HUES6 (cell line): ENCODE data around the gene BHLHE23.
A peak's percentile ranks its signal among the peaks of the same experiment; 100 is the strongest.
"Not testable (repeated sequence)": the region's sequence is repeated elsewhere in the genome, so short reads cannot be mapped to it uniquely, and the experiment has no call there.

ENCODE experiments used
- H3K27ac ChIP-seq: 2 replicates; pipeline ENCODE4 v1.7.0; 2013; ENCODE audit warnings: low read depth, mild to moderate bottlenecking, low read length, inconsistent platforms
- H3K27me3 ChIP-seq: 2 replicates; pipeline ENCODE4 v1.6.1; 2013; ENCODE audit warnings: low read length; ENCODE audit not compliant: control insufficient read depth, insufficient read depth
- H3K36me3 ChIP-seq: 2 replicates; pipeline ENCODE4 v1.6.1; 2013; ENCODE audit warnings: low read length; ENCODE audit not compliant: control insufficient read depth, insufficient read depth
- H3K4me1 ChIP-seq: 2 replicates; pipeline ENCODE4 v1.6.1; 2013; ENCODE audit warnings: low read length; ENCODE audit not compliant: control insufficient read depth, insufficient read depth
- H3K4me3 ChIP-seq: 2 replicates; pipeline ENCODE4 v1.5.1; 2013; ENCODE audit warnings: low read depth, low read length
- H3K9ac ChIP-seq: one replicate; pipeline ENCODE4 v1.6.1; 2013; ENCODE audit warnings: mild to moderate bottlenecking, low read length
- H3K9me3 ChIP-seq: 2 replicates; pipeline ENCODE4 v1.6.1; 2013; ENCODE audit warnings: low read depth, low read length; ENCODE audit not compliant: control insufficient read depth, insufficient read depth

The BHLHE23 gene

DNA sequence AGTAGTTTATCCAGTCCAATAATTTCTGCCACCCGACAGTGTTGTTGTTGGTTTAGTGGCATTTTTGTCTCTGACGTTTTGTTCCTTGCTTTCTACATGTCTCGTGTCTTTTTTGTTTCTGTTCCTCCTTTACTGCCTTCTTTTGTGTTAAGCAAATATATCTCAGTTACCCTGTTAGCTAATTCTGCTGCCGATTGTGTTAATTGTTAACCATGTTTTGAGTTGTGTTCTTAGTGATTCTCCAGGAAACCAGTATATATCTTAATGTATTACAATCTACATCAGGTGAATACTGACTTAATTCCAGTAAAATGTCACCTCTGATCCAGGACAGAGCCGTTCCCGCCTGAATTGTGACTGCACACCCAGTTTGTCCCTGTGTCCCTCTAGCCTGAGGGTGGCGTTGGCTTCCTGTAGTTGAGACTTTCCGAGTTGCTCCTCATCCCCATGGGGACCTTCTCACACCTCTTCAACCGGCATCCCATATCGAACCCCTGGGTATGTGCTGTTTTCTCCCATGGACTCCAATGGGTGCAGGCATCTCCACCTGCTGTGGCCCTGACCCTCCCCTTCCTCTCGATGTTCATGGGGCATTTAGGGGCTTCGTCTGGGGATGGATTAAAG, 35.8 kb upstream of the BHLHE23 start:
- peaks cover 1% of the 10 kb centered on the region; the same call in 1 of the 2 replicates for H3K9me3 ChIP-seq
- H3K27ac ChIP-seq, result no peak overlapping the region
- H3K4me1 ChIP-seq, result peaks cover 5% of the 10 kb centered on the region; the same call in 1 of the 2 replicates
- peaks cover 15% of the 10 kb centered on the region; the same call in 1 of the 2 replicates for H3K27me3 ChIP-seq
- no peak overlapping the region for H3K4me3 ChIP-seq
- no peak overlapping the region for H3K9ac ChIP-seq
- H3K36me3 ChIP-seq, result no peaks in the 10 kb centered on the region

DNA sequence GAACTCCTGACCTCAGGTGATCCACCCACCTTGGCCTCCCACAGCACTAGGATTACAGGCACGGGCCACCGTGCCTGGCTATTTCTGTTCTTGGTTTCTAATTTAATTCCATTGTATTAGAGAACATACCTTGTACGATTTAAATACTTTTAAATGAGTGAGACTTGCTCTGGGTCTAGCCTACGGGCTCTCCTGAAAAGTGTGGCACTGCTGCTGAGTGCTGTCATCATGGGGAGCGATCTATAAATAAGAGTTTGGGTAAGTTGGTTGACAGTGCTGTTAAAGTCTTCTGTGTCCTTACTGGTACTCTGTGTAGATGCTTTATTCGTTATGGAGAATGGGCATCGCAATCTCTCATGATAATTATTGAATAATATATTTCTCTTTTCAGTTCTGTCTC, 35.0 kb upstream of the BHLHE23 start:
- Histone ChIP-seq H3K9ac (no peak overlapping the region), H3K27me3 (peaks cover 15% of the 10 kb centered on the region; the same call in 1 of the 2 replicates), H3K36me3 (no peaks in the 10 kb centered on the region), H3K9me3 (no peaks in the 10 kb centered on the region), H3K27ac (no peak overlapping the region), H3K4me1 (peaks cover 7% of the 10 kb centered on the region; the same call in 1 of the 2 replicates), H3K4me3 (no peak overlapping the region)

DNA sequence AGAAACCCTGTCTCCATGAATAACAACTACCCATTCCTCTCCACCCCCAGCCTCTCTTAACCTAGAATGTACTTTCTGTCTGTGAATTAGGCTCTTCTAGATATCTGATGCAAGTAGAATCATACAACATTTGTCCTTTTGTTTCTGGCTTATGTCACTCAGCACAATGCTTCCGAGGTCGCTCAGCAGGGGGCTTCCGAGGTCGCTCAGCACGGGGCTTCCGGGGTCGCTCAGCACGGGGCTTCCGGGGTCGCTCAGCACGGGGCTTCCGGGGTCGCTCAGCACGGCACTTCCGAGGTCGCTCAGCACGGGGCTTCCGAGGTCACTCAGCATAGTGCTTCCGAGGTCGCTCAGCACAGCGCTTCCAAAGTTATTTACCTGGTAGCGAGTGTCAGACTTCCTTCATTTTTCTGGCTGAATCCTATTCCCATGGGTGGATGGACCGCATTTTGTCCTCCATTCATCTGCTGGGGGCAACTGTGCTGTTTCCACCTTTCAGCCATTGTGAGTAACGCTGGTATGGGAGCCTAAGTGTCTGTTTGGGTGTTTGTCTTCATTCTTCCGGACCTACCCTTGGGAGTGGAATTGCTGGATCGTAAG, 31.0 kb upstream of the BHLHE23 start:
- no peak overlapping the region for H3K4me3 ChIP-seq
- H3K36me3 ChIP-seq, result no peaks in the 10 kb centered on the region
- H3K4me1 ChIP-seq, result peaks cover 27% of the 10 kb centered on the region
- peaks cover 35% of the 10 kb centered on the region for H3K27me3 ChIP-seq
- H3K27ac ChIP-seq, result no peak overlapping the region
- H3K9me3 ChIP-seq, result no peaks in the 10 kb centered on the region
- no peak overlapping the region for H3K9ac ChIP-seq

DNA sequence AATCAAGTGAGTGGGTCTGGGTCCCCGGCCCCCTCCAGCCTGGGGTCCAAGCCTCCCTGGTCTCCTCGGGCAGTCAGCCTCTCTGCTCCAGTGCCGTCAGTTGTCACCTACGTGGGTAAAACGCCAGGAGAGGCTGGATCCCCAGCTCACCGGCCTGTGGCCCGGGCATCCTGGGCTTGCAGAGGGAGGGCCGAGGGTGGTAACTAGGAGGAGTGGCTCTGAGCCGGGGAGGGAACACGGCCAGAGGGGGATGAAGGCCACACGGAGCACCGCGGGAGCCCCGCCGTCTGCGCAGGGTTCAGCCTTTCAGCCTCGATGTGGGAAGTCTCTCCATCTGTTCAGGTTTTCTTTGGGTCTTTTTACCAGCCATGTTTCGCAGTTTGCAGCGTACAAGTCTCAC, 29.5 kb upstream of the BHLHE23 start:
- no peak overlapping the region for H3K9ac ChIP-seq
- no peak overlapping the region for H3K27ac ChIP-seq
- H3K36me3 ChIP-seq, result no peaks in the 10 kb centered on the region
- H3K4me1 ChIP-seq, result peaks cover 42% of the 10 kb centered on the region
- H3K9me3 ChIP-seq, result no peaks in the 10 kb centered on the region
- peaks cover 50% of the 10 kb centered on the region for H3K27me3 ChIP-seq
- H3K4me3 ChIP-seq, result no peak overlapping the region

DNA sequence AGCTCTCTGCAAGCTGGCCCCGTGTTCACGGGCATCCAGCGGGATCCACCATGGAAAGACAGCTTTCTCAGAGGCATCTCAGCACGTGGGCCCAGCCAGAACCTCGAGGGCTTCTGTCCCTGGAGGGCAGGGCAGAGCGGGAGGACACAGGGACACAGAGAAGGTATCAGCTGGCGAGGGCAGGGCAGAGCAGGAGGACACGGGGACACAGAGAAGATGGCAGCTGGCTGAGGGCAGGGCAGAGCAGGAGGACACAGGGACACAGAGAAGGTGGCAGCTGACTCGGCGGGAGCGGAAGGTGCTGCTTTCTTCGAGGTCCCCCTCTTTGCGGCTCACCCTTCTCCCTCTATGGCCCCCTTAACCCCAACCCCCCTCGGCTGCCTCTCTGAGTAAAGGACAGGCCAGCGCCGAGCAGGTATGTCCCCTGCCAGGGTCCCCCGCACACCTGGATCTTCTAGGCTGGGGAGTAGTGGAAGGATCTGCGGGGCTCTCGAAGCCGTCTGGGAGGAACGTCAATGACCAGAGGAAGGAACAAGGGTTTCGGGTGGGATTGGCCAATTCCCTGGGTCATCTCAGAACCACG, 28.9 kb upstream of the BHLHE23 start:
- Histone ChIP-seq H3K9ac (no peak overlapping the region), H3K9me3 (no peaks in the 10 kb centered on the region), H3K4me3 (no peak overlapping the region), H3K27me3 (peaks cover 51% of the 10 kb centered on the region), H3K36me3 (no peaks in the 10 kb centered on the region), H3K4me1 (peaks cover 42% of the 10 kb centered on the region), H3K27ac (no peak overlapping the region)

DNA sequence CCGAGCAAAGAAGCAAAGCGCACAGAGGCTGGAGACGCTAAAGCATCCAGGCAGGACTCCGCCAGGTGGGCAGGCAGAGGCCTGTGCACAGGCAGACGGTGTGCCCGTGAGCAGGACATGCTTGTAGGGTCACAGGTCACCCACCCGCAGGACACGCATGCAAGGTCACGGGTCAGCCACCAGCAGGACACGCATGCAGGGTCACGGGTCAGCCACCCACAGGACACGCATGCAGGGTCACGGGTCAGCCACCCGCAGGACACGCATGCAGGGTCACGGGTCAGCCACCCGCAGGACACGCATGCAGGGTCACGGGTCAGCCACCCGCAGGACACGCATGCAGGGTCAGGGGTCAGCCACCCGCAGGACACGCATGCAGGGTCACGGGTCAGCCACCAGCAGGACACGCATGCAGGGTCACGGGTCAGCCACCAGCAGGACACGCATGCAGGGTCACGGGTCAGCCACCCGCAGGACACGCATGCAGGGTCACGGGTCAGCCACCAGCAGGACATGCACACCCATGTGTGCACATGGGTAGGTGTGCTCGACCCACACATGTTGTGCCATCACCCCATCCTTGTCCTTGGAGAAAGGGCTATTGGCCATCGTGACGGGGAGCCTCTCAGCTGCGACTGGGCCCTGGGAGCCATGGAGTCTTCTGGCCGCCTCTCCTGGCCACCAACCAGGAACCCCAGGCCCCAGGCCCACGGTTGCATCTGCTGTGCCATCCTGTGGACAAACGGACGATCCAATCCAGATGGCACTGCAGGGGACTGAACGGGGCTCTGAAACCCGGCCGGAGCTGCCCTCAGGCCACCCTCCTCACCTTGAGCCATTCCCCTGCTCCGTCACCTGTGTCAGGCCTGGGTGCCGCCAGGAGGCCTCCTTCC, 28.2 kb upstream of the BHLHE23 start:
- H3K4me3 ChIP-seq, H3K36me3 ChIP-seq, H3K9me3 ChIP-seq, H3K9ac ChIP-seq, H3K27ac ChIP-seq: not testable (repeated sequence)
- Histone ChIP-seq H3K4me1 (peaks cover 46% of the 10 kb centered on the region), H3K27me3 (peaks cover 59% of the 10 kb centered on the region)

DNA sequence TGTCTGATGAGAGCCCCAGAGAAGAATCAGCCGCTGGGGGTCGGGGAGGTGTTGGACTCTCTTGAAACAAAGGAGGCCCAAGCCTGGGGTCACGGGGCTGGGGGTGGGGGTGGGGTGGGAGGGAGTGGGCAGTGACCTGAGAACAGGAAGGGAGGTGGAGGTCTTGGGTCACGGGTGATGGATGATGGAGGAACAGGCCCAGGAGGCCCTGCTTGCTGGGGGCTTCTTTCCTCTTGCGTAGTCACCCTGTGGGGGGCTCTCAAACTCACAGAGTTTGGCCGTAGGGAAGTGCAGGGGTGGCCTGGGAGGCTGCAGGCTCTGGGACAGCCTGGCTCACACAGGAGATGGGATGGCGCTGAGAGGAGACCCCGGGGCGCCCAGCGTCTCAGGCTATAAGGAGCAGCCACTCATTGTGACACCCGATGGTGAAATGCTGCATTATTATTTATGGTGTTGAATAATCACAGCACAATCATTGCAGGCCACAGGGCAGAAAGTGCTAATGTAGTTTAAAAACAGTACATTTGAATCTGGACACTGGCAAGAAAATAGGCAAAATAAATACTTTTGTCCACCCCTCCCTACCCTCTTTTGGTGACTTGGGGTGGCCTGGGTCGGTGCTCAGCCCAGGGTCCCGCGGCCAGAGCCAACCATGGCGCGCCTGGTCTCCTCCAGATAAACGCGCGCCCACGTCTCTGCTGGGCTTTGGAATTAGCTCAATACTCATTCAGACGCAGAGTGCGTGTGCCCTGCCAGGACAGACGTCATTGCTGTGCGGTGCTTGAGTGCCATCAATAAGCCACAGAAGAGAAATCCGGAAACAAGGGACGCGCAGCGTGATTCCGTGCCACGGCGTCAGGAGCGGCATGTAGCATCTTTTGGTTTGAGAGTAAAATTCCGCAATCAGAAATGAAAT, 27.3 kb upstream of the BHLHE23 start:
- peak overlapping the region; percentile 51 for H3K27ac ChIP-seq
- H3K36me3 ChIP-seq, result no peaks in the 10 kb centered on the region
- peaks cover 52% of the 10 kb centered on the region for H3K4me1 ChIP-seq
- no peak overlapping the region for H3K4me3 ChIP-seq
- H3K27me3 ChIP-seq, result peaks cover 67% of the 10 kb centered on the region
- H3K9ac ChIP-seq, result peak overlapping the region; percentile 40
- H3K9me3 ChIP-seq, result no peaks in the 10 kb centered on the region

DNA sequence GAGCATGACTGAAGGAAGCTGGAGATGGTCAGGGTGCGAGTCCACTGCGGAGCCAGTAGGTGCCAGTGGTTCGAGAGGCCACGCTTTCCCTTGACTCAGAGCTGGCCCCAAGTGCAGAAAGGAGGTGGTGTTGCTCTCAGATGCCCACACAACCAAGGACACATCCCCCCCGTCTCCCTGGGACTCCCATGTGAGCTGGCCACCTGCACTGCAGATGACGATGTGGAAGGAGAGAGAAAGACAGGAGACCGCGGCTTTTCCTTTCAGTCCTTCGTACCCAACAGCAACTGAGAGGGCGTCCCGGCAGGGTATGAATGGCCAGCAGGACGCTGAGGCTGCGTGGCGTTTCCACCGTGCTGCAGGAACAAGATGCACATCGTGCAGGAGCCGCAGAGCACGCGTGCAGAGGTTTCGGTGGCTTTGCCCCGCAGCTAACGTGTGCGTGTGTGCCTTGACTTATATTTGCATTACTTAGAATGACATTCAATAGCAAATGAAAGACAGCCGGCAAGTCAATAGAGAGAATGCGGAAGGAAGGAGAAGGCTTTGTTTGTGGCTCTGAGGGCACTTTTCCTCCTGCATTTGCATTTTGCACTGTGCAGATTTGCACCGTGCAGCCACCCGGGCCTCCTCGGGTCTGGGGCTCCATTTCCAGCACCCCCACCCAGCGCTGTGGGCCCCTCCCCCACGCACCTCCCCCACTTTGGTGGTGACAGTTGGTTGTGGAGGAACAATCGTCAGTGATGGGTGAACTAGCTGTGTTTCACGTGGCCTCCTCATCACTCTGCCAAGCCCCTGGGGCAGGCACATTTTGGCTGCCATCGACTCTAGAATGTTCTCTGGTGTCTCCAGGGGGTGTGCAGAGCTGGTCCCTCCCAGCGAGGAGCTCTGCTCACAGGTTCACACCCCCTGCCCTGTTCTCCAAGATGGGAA, 26.4 kb upstream of the BHLHE23 start:
- H3K27me3 ChIP-seq, result peaks cover 74% of the 10 kb centered on the region
- H3K9ac ChIP-seq, result peak overlapping the region; percentile 40
- H3K27ac ChIP-seq, result peak overlapping the region; percentile 51
- H3K9me3 ChIP-seq, result no peaks in the 10 kb centered on the region
- H3K4me1 ChIP-seq, result peaks cover 58% of the 10 kb centered on the region
- H3K36me3 ChIP-seq, result no peaks in the 10 kb centered on the region
- H3K4me3 ChIP-seq, result peak overlapping the region; percentile 33

DNA sequence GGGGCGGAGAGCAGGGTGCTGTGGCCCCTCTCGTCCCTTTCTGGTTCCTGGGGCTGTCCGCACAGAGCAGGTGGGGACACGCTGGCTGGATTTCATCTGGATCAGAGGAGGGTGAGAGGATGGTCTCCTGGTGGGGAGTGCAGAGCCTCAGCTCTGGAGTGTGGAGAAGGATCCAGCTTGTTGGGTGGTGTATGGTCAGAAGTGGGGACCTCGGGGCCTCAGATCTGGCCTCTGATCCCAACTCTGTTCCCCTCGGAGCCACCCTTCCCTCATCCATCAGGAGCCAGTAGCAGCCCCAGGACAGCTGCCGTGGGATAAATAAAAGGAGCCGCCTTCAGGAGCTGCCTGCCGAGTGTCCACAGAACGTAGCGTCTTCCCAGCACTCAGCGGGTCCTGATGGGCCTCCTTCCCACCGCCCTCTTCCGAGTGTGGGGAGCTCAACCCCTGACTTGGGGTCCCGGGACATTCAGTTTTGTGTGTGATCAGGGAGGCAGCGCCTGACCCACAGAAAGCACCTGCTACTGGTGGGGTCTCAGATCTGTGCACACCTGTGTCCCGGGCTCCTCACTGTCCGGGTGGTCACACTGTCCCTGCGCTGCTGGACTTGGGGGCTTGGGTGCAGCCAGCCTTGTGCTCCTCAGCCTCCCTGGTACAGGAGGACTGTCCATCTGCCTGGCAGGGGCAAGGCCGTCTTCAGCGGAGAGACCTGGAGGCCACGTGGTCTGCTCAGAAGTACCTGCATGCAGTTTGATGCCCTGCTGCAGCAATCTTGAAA, 25.4 kb upstream of the BHLHE23 start:
- no peaks in the 10 kb centered on the region for H3K36me3 ChIP-seq
- no peak overlapping the region for H3K27ac ChIP-seq
- no peaks in the 10 kb centered on the region for H3K9me3 ChIP-seq
- peaks cover 56% of the 10 kb centered on the region for H3K4me1 ChIP-seq
- 0 out of 2 replicates have a peak overlapping the region, but pooled peaks have one; percentile 33 for H3K4me3 ChIP-seq
- no peak overlapping the region for H3K9ac ChIP-seq
- peaks cover 79% of the 10 kb centered on the region for H3K27me3 ChIP-seq
